DOHH2 (cell line): ENCODE data around the gene FOXC2.

Experiments
- EZH2phosphoT487 ChIP-seq: fragments of 200-600 bp; sonication (generic); IDR thresholded peaks from 2 replicates; pipeline ENCODE4 v1.6.1; 2017; ENCODE audit warnings: borderline replicate concordance, mild to moderate bottlenecking, antibody characterized with exemption, low read length, moderate library complexity, mixed read lengths
- TF ChIP-seq, protein P1 (sequence below): fragments of 200-600 bp; sonication (generic); IDR thresholded peaks from one replicate; pipeline ENCODE4 v1.5.1; 2014; ENCODE audit warnings: antibody characterized with exemption, mild to moderate bottlenecking, low read depth, low read length; ENCODE audit not compliant: poor library complexity, severe bottlenecking

DNA sequence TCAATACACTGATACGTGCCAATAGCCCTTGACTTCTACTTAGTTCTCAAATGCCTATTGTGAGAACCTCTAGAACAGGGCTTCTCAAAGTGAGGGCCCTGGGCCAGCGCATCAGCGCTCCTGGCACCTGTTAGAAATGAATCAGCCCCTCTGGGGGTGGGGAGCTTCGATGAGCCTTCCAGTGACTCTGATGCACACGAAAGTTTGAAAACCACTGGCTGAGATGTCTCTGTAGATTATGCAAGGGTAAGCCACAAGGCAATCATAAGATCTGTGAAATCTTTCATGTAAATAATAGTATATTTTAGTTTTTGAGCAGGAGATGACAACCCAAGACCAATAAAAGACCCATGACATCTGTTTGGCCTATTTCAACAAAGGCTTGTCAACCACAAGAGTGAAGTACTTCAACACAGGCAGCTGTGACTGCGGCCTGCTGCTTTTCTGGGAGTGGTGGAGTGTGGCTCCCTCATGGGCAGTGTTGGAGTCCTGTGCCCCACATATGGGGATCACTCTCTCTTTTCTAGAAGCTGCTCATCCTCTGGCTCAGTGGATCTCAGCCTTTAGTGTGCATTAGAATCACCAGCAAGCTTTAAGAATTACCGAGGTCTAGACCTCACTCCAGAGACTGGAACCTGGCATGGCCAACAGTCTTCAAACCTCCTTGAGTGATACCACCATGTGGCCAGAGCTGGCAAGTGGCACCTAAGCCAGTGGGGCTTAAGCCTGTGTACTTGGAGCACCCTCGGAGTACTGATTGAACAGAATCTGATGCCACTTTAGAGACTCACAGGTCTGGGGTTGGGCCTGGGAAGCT, 17.3 kb upstream of the FOXC2 start:
- TF ChIP-seq, protein P1, sequence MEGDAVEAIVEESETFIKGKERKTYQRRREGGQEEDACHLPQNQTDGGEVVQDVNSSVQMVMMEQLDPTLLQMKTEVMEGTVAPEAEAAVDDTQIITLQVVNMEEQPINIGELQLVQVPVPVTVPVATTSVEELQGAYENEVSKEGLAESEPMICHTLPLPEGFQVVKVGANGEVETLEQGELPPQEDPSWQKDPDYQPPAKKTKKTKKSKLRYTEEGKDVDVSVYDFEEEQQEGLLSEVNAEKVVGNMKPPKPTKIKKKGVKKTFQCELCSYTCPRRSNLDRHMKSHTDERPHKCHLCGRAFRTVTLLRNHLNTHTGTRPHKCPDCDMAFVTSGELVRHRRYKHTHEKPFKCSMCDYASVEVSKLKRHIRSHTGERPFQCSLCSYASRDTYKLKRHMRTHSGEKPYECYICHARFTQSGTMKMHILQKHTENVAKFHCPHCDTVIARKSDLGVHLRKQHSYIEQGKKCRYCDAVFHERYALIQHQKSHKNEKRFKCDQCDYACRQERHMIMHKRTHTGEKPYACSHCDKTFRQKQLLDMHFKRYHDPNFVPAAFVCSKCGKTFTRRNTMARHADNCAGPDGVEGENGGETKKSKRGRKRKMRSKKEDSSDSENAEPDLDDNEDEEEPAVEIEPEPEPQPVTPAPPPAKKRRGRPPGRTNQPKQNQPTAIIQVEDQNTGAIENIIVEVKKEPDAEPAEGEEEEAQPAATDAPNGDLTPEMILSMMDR, result no peak
- no peak for TF ChIP-seq EZH2phosphoT487
